NCI-H748 treated with DMSO at 0.1 percent for 48 hours (cell line): ENCODE results near the gene DPY19L3.
"Not testable (repeated sequence)": the region's sequence is repeated elsewhere in the genome, so short reads cannot be mapped to it uniquely, and the experiment has no call there.

Experiments
- DNase-seq: peaks from one replicate; lab custom pipeline; 2025; lab: John Stamatoyannopoulos, UW

Gene DPY19L3

GRCh38 chr19:32447534-32447933 lies 42.0 kb downstream of the DPY19L3 start:
- DNase-seq: not testable (repeated sequence)

GRCh38 chr19:32448026-32448425 lies 42.5 kb downstream of the DPY19L3 start:
- DNase-seq: no peak

- no peak for DNase-seq
These were observed 44.6 kb downstream of the DPY19L3 start for GRCh38 chr19:32450217-32450616.

GRCh38 chr19:32453736-32454135 lies 48.2 kb downstream of the DPY19L3 start:
- DNase-seq: no peak

GRCh38 chr19:32456406-32456805 lies 50.8 kb downstream of the DPY19L3 start:
- DNase-seq: no peak

GRCh38 chr19:32457571-32458158 lies 52.1 kb downstream of the DPY19L3 start:
- no peak for DNase-seq

GRCh38 chr19:32458500-32459123 lies 53.0 kb downstream of the DPY19L3 start:
- no peak for DNase-seq

GRCh38 chr19:32459204-32459865 lies 53.8 kb downstream of the DPY19L3 start:
- DNase-seq: no peak

GRCh38 chr19:32460476-32460875 lies 54.9 kb downstream of the DPY19L3 start:
- no peak for DNase-seq

- DNase-seq: peak; percentile 6
These were observed 58.7 kb downstream of the DPY19L3 start for GRCh38 chr19:32464279-32464678.

- no peak for DNase-seq
These were observed 59.6 kb downstream of the DPY19L3 start for GRCh38 chr19:32465176-32465575.

GRCh38 chr19:32469795-32470194 lies 64.2 kb downstream of the DPY19L3 start:
- DNase-seq: no peak

GRCh38 chr19:32471095-32471494 lies 65.5 kb downstream of the DPY19L3 start:
- no peak for DNase-seq

- no peak for DNase-seq
These were observed 66.2 kb downstream of the DPY19L3 start for GRCh38 chr19:32471811-32472210.

GRCh38 chr19:32475141-32476031 lies 69.8 kb downstream of the DPY19L3 start:
- DNase-seq: no peak

GRCh38 chr19:32476032-32476350 lies 70.4 kb downstream of the DPY19L3 start:
- DNase-seq: no peak

- no peak for DNase-seq
These were observed 74.8 kb downstream of the DPY19L3 start for GRCh38 chr19:32480321-32480720.

- DNase-seq: no peak
These were observed 78.0 kb downstream of the DPY19L3 start for GRCh38 chr19:32483574-32483973.

- DNase-seq: no peak
These were observed 84.4 kb downstream of the DPY19L3 start for GRCh38 chr19:32489971-32490370.

GRCh38 chr19:32497391-32497790 lies 91.8 kb downstream of the DPY19L3 start:
- DNase-seq: no peak

GRCh38 chr19:32498648-32499200 lies 93.2 kb downstream of the DPY19L3 start:
- no peak for DNase-seq

- not testable (repeated sequence) for DNase-seq
These were observed 106.9 kb downstream of the DPY19L3 start for GRCh38 chr19:32512498-32512897.
